Stimulated activated CD8-positive, alpha-beta memory T cell treated with anti-CD3 and anti-CD28 coated beads, Interleukin-12 subunit alpha, Interleukin-12 subunit beta, amount 100 ng/mL, for 4 hours (primary cell): Measurements from ENCODE around the gene TBC1D9B.

ENCODE experiments used
- DNase-seq: peaks from one replicate; pipeline ENCODE4 v3.0.0-alpha.2; 2020; ENCODE audit warnings: low read depth

The TBC1D9B gene

GRCh38 chr5:179906795-179907555, 722 bp downstream of the TBC1D9B start:
- DNase-seq: no peak

GRCh38 chr5:179906294-179906794, 1.4 kb downstream of the TBC1D9B start:
- no peak for DNase-seq

GRCh38 chr5:179905161-179905560, 2.5 kb downstream of the TBC1D9B start:
- DNase-seq: no peak

DNA sequence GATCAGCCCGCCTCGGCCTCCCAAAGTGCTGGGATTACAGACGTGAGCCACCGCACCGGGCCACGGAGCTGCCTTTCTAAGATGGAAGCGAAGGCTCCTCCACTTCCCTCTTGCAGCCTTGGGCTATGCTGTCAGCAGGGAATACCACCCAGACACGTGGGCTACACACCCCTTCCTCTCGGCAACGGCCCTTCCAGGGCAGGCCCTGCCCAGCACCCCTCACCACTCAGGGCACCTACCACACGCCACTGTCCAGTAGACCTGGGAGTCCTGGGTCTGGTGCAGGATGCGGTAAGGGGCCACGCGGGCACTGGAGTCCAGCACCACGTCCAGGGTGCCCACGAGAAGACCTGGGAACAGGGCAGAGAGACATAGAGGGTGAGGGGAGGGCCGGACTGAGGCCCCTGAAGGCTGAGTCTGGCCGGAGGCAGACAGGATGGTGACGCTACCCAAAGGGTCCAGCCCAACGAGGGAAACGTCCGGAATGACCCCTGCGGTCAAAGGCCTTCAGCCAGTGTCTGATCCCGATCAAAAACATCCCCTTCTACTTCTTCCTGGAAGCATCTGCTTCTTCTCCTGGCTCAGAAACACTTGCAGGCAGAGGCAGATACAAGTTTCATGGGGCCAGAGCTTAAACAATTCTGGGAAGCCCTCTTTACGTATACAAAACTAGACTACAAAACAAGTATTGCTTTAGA, 3.1 kb downstream of the TBC1D9B start:
- DNase-seq: no peak

DNA sequence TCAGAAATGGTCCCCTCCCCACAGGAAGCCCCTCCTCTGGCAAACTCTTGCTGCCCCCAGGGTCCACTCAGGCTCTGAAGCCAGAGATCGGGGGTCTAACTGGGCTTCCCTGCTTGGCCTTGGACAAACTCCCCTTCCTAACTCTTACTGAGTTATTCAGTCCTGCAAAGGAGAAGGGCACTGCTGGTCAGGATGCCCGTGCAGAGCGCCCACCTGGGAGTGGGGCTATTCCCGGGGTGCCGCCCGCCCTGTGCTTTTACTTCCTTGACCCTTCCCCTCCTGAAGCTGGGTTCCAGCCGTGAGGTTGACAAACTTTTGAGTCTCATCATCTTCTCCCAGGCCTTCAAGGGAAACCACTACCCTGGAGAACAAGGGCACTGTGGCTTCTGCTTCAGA, 4.9 kb downstream of the TBC1D9B start:
- DNase-seq: no peak

- no peak for DNase-seq
Measured at GRCh38 chr5:179901915-179902762, 5.6 kb downstream of the TBC1D9B start.

GRCh38 chr5:179901462-179901861, 6.2 kb downstream of the TBC1D9B start:
- no peak for DNase-seq

GRCh38 chr5:179900711-179901110, 7.0 kb downstream of the TBC1D9B start:
- DNase-seq: no peak

DNA sequence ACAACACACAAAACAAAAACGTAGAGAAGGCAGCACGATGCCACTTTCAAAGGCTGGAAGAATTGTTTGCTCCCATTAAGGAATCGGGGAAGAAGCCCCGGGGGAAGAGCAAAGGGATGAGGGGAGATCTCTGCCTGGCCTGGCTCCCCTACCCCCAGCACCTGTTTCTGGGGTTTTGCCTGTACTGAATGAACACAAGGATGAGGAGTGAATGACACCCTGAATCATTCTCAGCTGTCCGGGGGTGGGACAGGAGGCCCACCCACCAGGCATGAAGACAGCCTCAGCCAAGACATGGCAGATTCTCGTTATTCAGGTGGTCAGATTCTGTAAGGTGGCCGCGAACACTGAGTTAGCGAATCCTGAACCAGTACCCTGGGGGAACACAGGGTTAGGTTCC, 7.5 kb downstream of the TBC1D9B start:
- DNase-seq: no peak

DNA sequence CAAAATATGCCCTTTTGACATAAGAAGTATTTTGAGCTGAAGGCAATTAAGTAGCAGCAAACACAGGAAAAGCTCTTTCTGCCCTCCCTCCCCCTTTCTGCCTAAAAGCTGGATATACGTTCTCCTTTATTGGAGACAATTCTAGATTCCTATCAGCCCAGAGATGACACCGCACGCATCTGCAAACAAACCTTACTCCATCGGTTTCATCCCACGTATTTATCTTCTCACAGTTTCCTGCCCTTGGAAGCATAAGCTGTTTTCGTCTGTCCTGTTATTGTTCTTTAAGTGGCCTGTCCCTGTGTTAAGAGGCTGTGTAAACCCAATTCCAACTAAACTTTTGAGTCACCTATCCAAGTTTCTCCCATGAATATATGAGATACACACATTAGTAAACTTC, 11.8 kb downstream of the TBC1D9B start:
- no peak for DNase-seq

- DNase-seq: no peak
Measured at GRCh38 chr5:179893958-179894895, 13.5 kb downstream of the TBC1D9B start.

- no peak for DNase-seq
Measured at GRCh38 chr5:179893076-179893957, 14.4 kb downstream of the TBC1D9B start.

DNA sequence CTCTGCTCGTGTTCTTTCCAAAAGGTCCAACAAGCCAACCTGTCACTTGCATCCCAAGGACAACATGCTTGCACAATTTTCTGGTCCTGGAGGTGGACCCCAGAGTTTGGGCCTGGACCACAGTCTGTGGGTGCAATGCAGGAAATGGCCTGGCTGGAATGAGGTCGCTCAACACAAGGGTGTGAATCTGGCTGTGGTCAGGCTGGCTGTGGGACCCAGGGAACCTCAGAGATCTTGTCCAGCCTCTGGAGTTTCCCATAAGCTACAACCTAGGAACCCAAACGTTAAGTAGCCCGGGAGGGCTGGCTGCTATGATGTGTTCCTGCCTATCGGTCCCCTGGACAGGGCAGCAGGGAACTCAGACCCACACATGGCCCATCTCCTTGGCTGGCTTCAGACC, 15.4 kb downstream of the TBC1D9B start:
- no peak for DNase-seq

GRCh38 chr5:179890751-179891682, 16.7 kb downstream of the TBC1D9B start:
- DNase-seq: no peak

- no peak for DNase-seq
Measured at GRCh38 chr5:179889885-179890284, 17.8 kb downstream of the TBC1D9B start.

- no peak for DNase-seq
Measured at GRCh38 chr5:179887802-179888201, 19.9 kb downstream of the TBC1D9B start.

DNA sequence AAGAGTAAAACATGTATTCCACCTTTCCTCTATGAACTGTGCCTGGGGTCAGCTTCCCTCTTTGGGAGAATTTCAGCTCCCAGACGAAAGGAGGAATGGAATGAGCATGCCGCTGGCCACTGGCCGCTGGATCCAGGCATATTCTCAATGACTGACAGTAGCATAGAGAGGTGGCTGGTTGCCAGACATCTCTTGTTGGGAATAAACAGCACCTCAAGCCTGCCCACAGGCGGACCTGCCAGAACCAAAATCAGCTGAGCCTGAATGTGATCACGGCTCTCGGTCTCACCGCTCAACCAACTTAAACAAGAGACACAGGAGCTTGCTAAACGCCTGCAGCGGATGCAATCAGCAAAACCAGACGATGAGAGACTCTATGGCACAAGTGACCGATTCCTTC, 20.6 kb downstream of the TBC1D9B start:
- no peak for DNase-seq

DNA sequence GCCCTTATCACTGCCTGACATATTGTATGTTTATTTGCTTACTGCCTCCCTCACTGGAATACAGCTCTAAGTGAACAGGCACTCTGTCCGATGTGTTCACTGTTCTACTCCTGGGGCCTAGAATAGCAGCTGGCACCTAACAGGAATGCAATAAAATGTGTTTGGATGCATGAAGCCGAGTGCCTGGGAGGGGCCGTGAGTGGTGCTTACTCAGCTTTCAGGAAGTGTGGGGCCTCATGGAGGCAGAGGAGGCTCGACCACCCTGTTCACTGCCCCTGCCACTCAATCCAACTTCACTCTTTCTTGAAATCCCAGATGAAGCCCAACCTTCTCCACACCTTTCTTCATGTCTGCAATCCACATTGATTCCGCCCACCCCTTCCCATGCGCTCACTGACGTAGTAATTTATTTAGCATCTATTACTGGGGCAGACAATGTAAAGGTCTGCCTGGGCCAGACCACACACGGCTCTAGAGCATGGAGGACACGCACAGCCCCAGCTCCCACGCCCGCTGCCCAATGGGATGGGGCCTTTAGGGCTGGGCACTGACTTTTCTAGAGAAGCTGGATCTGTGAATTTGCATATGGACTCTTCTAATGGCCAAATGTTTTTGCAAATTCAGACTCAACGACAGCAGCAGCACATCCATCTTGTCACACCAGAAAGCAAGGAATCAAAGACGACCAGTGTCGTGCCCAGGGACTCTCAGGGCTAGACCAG, 21.3 kb downstream of the TBC1D9B start:
- DNase-seq: no peak
